Heart left ventricle (tissue), 16 donors: ENCODE results near the gene C19orf81. TPM values are rescaled to one million over a fixed set of nuclear protein-coding genes. Genes with fewer than 3 reads are reported as not detected.

ENCODE experiments used
- ATAC-seq, 4 donors: fragments of 200-7000 bp; cut with Tn5 transposase; one replicate each; pipeline ENCODE4 v1.9.1; 2020 to 2022; ENCODE audit warnings: moderate library complexity in 4 of 4, mild to moderate bottlenecking in 3 of 4, moderate number of reproducible peaks in 1 of 4
- DNase-seq, 5 donors: peaks; one replicate each; pipeline ENCODE4 v3.0.0-alpha.2; 2020
- H3K27ac ChIP-seq, 12 donors: fragments of 200-600 bp; sonication (generic) in 4 of 12; one replicate each; pipeline versions ENCODE4 v1.5.0 to v1.8.0; 2016 to 2022; ENCODE audit warnings: mild to moderate bottlenecking in 2 of 12
- H3K27me3 ChIP-seq, 9 donors: fragments of 200-600 bp; sonication (generic) in 2 of 9; one replicate each; pipeline versions ENCODE4 v1.5.1 to v1.8.0; 2016 to 2022; ENCODE audit warnings: mild to moderate bottlenecking in 3 of 9
- H3K36me3 ChIP-seq, 9 donors: fragments of 200-600 bp; sonication (generic) in 2 of 9; one replicate each; pipeline versions ENCODE4 v1.5.0 to v1.8.0; 2018 to 2022; ENCODE audit warnings: mild to moderate bottlenecking in 2 of 9
- H3K4me1 ChIP-seq, 12 donors: fragments of 200-600 bp; sonication (generic) in 4 of 12; one replicate each; pipeline versions ENCODE4 v1.5.0 to v1.8.0; 2016 to 2022; ENCODE audit warnings: mild to moderate bottlenecking in 3 of 12
- H3K4me3 ChIP-seq, 12 donors: fragments of 200-600 bp; sonication (generic) in 4 of 12; one replicate each; pipeline versions ENCODE4 v1.5.0 to v1.8.0; 2017 to 2022; ENCODE audit warnings: mild to moderate bottlenecking in 9 of 12, moderate library complexity in 4 of 12
- H3K9me3 ChIP-seq, 12 donors: fragments of 200-600 bp; sonication (generic) in 4 of 12; one replicate each; pipeline versions ENCODE4 v1.5.0 to v1.8.0; 2016 to 2022; ENCODE audit warnings: mild to moderate bottlenecking in 1 of 12
- CTCF ChIP-seq, 12 donors: fragments of 200-600 bp; sonication (generic) in 4 of 12; IDR thresholded peaks; one replicate each; pipeline versions ENCODE4 v1.5.0 to v1.8.0; 2018 to 2022; ENCODE audit warnings: antibody characterized with exemption in 12 of 12, mild to moderate bottlenecking in 5 of 12
- POLR2A ChIP-seq, 2 donors: fragments of 450-650 bp; IDR thresholded peaks; one replicate each; pipeline ENCODE4 v1.6.1; 2017; ENCODE audit warnings: antibody characterized with exemption in 2 of 2, mild to moderate bottlenecking in 2 of 2, moderate library complexity in 2 of 2
- WGBS, 4 donors: extraction: QIAGEN DNeasy Blood & Tissue Kit in 2 of 4; methylation state at CpG; one replicate each; pipeline versions ENCODE4 v1.1.5 to v1.1.7; 2013 to 2018; 5-methylcytosine and 5-hydroxymethylcytosine counted together
- intact Hi-C, 10 donors: fragments of 100-400 bp; cut with DNase I; formaldehyde crosslinking; loops; one replicate each; pipeline versions ENCODE4 v1.11.1 to v1.14.2; 2022
- polyA plus RNA-seq, 2 donors: library from polyadenylated mRNA; stranded (reverse); fragments of 200-250 nt; gene quantifications; one replicate each; pipeline ENCODE4 v1.2.3, GENCODE V29; 2013
- total RNA-seq, 9 donors: library from RNA; depleted of rRNA in 2 of 9; stranded (reverse); fragments of >200 nt in 2 of 9; fragmentation: NEBNext Ultra II Directional in 3 of 9; extraction: Animal tissue kit (Norgen Biotek cat#: 25700) in 3 of 9; gene quantifications; one replicate each; pipeline versions ENCODE4 v1.1.0 to v1.2.4, GENCODE V29; 2016 to 2023
- donor health status: ischemic (EF 13 %, LVEDD 7.1; RV severe dilation, severe dysfunction).
- donor health status: healthy with polysubstance abuse.
- donor health status: DM: no; HTN: yes; CAD: no.
- donor health status: DM: no; HTN: no; CAD: no.
- donor health status: ischemic (EF 25% LVEDD 6.9; RV normal size, moderate dysfunction).
- donor health status: ischemic (EF 25% LVEDD 5.7; RV mildly dilated, moderate dysfunction).
- donor health status: healthy.
- donor health status: DM: yes; HTN: yes; CAD: no.
- donor health status: ischemic (EF 35%, LVEDD 5.7; RV mildly dilated, moderate dysfunction).
- donor health status: nonischemic (EF 11% LVEDD 7.7; RV severe dilation, severe dysfunction).
- donor health status: DM: yes; HTN: yes; CAD: no.
- donor health status: PGD.
- donor health status: ischemic (EF 29% LVEDD 5.4; RV normal size, mild dysfunction).
- donor health status: nonischemic (EF 23%, LVEDD 6.1; RV moderate dilation, normal function).

C19orf81 gene
- total and polyA plus RNA-seq, 11 donors: 0.65 to 3.6 (median 1.7) TPM; not detected in 4

- Histone ChIP-seq H3K36me3 (no peaks in the 10 kb centered on the region), H3K9me3 (no peaks in the 10 kb centered on the region), H3K27me3 (peaks cover 33 to 84% (median 55%) of the 10 kb centered on the region in 9 donors), H3K27ac (no peak overlapping the region), H3K4me3 (no peak overlapping the region), H3K4me1 (peaks cover 0 to 27% (median 0%) of the 10 kb centered on the region in 12 donors)
- TF ChIP-seq CTCF (IDR thresholded peaks at IDR 0.05) (no peak), POLR2A (IDR thresholded peaks at IDR 0.05) (no peak)
- intact Hi-C loops: no loop called here
- no peak for ATAC-seq
- no peak for DNase-seq
- WGBS, 4 donors: 13 to 25% (median 17%) methylated on average over 17 to 47 of the region's 47 CpGs
Observed at GRCh38 chr19:50666346-50667176, 17.3 kb downstream of the C19orf81 start.

GRCh38 chr19:50667177-50667758 is 18.0 kb downstream of the C19orf81 start:
- Histone ChIP-seq H3K36me3 (no peaks in the 10 kb centered on the region), H3K9me3 (no peaks in the 10 kb centered on the region), H3K27ac (no peak overlapping the region), H3K4me3 (peak overlapping the region in 1 of 12 donors; percentile 8), H3K27me3 (peaks cover 33 to 84% (median 50%) of the 10 kb centered on the region in 9 donors), H3K4me1 (peaks cover 0 to 27% (median 0%) of the 10 kb centered on the region in 12 donors)
- DNase-seq (no peak), ATAC-seq (no peak)
- intact Hi-C loops: no loop called here
- 4 to 13% (median 7%) methylated on average over 17 to 56 of the region's 56 CpGs for WGBS, 4 donors
- TF ChIP-seq POLR2A (IDR thresholded peaks at IDR 0.05): no peak
- TF ChIP-seq CTCF (IDR thresholded peaks at IDR 0.05): no peak

- intact Hi-C loops: no loop called here
- DNase-seq (no peak), ATAC-seq (no peak)
- Histone ChIP-seq H3K27me3 (peaks cover 33 to 86% (median 51%) of the 10 kb centered on the region in 9 donors), H3K27ac (no peak overlapping the region), H3K4me1 (peaks cover 0 to 27% (median 0%) of the 10 kb centered on the region in 12 donors), H3K4me3 (peak overlapping the region in 1 of 12 donors; percentile 8), H3K36me3 (no peaks in the 10 kb centered on the region), H3K9me3 (no peaks in the 10 kb centered on the region)
- WGBS, 4 donors: 0 to 3% (median 2%) methylated on average over 1 to 58 of the region's 58 CpGs; no CpG with 5 or more reads in 1 of the 4 donors
- TF ChIP-seq POLR2A (IDR thresholded peaks at IDR 0.05): no peak
- TF ChIP-seq CTCF (IDR thresholded peaks at IDR 0.05): no peak
Observed at GRCh38 chr19:50667759-50668231, 18.6 kb downstream of the C19orf81 start.

GRCh38 chr19:50668416-50668815 is 19.2 kb downstream of the C19orf81 start:
- no peak for ATAC-seq
- H3K9me3 ChIP-seq: no peaks in the 10 kb centered on the region
- no peaks in the 10 kb centered on the region for H3K36me3 ChIP-seq
- H3K4me3 ChIP-seq: no peak overlapping the region
- peaks cover 33 to 92% (median 57%) of the 10 kb centered on the region in 9 donors for H3K27me3 ChIP-seq
- intact Hi-C loops: no loop called here
- H3K4me1 ChIP-seq: peaks cover 0 to 27% (median 0%) of the 10 kb centered on the region in 12 donors
- 1 to 5% (median 2%) methylated on average over 12 to 49 of the region's 49 CpGs for WGBS, 4 donors
- DNase-seq: no peak
- no peak overlapping the region for H3K27ac ChIP-seq
- TF ChIP-seq POLR2A (IDR thresholded peaks at IDR 0.05) (no peak), CTCF (IDR thresholded peaks at IDR 0.05) (no peak)
